Suprapubic skin (tissue), 4 donors: Measurements from ENCODE around the gene LMNTD2. TPM values are rescaled to one million over a fixed set of nuclear protein-coding genes. Genes with fewer than 3 reads are reported as not detected.

ENCODE experiments used
- DNase-seq, 2 donors: peaks; one replicate each; pipeline ENCODE4 v3.0.0-alpha.2; 2019; ENCODE audit warnings: low spot score in 2 of 2
- H3K27ac ChIP-seq: fragments of 200-600 bp; sonication (generic); one replicate; pipeline ENCODE4 v1.5.1; 2019
- H3K27me3 ChIP-seq: fragments of 200-600 bp; sonication (generic); one replicate; pipeline ENCODE4 v1.5.1; 2019
- H3K36me3 ChIP-seq: fragments of 200-600 bp; sonication (generic); one replicate; pipeline ENCODE4 v1.5.1; 2019
- H3K4me1 ChIP-seq: fragments of 200-600 bp; sonication (generic); one replicate; pipeline ENCODE4 v1.5.1; 2019
- H3K4me3 ChIP-seq: fragments of 200-600 bp; sonication (generic); one replicate; pipeline ENCODE4 v1.5.1; 2019; ENCODE audit warnings: mild to moderate bottlenecking
- H3K9me3 ChIP-seq: fragments of 200-600 bp; sonication (generic); one replicate; pipeline ENCODE4 v1.5.1; 2019
- EP300 ChIP-seq: sonication (generic); formaldehyde crosslinking; IDR thresholded peaks from one replicate; pipeline ENCODE4 v1.6.1; 2017; ENCODE audit warnings: antibody characterized with exemption
- POLR2A ChIP-seq, 2 donors: fragments of 450-650 bp; IDR thresholded peaks; one replicate each; pipeline ENCODE4 v1.6.1; 2017; ENCODE audit warnings: antibody characterized with exemption in 2 of 2, mild to moderate bottlenecking in 2 of 2, moderate library complexity in 2 of 2
- POLR2AphosphoS5 ChIP-seq, 3 donors: sonication (generic); formaldehyde crosslinking; IDR thresholded peaks; one replicate each; pipeline ENCODE4 v1.6.1; 2017; ENCODE audit warnings: antibody characterized with exemption in 3 of 3
- WGBS: methylation state at CpG from one replicate; pipeline ENCODE4 v1.1.5; 2018; 5-methylcytosine and 5-hydroxymethylcytosine counted together
- total RNA-seq, 4 donors: library from RNA; depleted of rRNA; stranded (reverse); fragments of >200 nt; gene quantifications; one replicate each; pipeline ENCODE4 v1.1.0, GENCODE V29; 2016
- TF ChIP-seq, protein P1 (sequence below), 2 donors: fragments of 200-600 bp in 1 of 2; fragments of 450-650 bp in 1 of 2; sonication (generic) in 1 of 2; IDR thresholded peaks; one replicate each; pipeline ENCODE4 v1.5.1; 2016 to 2019; ENCODE audit warnings: antibody characterized with exemption in 2 of 2, mild to moderate bottlenecking in 1 of 2, moderate library complexity in 1 of 2

LMNTD2 gene
- total RNA-seq, 4 donors from 2014 or later: 6.3 to 17.8 (median 8.7) TPM

DNA sequence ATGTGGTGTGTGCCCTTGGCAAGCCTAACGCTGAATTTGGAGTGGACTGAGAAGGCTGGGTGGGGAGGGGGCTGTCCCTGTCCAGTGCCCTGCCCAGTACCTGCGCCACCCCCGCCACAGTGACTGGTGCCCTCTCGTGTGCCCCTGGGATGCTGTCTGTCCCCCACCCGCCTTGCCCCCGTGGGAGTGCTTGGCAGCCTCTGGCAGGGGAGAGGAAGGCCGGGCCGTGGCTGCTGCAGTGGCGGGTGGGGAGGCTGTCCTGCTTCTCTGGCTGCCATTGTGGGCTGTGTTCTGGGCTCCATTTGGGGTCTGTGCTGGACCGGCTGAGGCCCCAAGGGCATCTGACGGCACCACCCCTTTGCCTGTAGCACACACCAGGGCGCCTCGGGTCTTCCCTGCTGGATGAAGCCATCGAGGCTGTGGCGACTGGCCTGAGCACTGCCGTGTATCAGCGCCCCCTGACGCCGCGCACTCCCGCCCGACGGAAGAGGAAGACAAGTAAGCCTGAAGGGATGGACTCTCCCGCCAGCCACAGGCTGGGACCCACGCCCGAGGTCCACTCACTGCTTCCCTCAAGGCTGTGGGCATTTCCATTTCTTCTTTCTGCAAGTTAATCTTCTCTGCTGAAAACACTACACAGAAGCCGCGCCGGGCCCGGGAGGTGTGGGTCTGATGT, 37.6 kb upstream of the LMNTD2 start:
- Histone ChIP-seq H3K27ac (no peak overlapping the region), H3K27me3 (no peaks in the 10 kb centered on the region), H3K9me3 (no peaks in the 10 kb centered on the region), H3K4me1 (no peaks in the 10 kb centered on the region), H3K4me3 (no peak overlapping the region), H3K36me3 (peaks cover 98% of the 10 kb centered on the region)
- no peak for DNase-seq
- WGBS: 93% methylated on average over 15 of the region's 30 CpGs
- TF ChIP-seq POLR2AphosphoS5 (IDR thresholded peaks at IDR 0.05) (no peak), EP300 (no peak), POLR2A (IDR thresholded peaks at IDR 0.05) (no peak)
- TF ChIP-seq, protein P1, sequence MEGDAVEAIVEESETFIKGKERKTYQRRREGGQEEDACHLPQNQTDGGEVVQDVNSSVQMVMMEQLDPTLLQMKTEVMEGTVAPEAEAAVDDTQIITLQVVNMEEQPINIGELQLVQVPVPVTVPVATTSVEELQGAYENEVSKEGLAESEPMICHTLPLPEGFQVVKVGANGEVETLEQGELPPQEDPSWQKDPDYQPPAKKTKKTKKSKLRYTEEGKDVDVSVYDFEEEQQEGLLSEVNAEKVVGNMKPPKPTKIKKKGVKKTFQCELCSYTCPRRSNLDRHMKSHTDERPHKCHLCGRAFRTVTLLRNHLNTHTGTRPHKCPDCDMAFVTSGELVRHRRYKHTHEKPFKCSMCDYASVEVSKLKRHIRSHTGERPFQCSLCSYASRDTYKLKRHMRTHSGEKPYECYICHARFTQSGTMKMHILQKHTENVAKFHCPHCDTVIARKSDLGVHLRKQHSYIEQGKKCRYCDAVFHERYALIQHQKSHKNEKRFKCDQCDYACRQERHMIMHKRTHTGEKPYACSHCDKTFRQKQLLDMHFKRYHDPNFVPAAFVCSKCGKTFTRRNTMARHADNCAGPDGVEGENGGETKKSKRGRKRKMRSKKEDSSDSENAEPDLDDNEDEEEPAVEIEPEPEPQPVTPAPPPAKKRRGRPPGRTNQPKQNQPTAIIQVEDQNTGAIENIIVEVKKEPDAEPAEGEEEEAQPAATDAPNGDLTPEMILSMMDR (IDR thresholded peaks at IDR 0.05): no peak

DNA sequence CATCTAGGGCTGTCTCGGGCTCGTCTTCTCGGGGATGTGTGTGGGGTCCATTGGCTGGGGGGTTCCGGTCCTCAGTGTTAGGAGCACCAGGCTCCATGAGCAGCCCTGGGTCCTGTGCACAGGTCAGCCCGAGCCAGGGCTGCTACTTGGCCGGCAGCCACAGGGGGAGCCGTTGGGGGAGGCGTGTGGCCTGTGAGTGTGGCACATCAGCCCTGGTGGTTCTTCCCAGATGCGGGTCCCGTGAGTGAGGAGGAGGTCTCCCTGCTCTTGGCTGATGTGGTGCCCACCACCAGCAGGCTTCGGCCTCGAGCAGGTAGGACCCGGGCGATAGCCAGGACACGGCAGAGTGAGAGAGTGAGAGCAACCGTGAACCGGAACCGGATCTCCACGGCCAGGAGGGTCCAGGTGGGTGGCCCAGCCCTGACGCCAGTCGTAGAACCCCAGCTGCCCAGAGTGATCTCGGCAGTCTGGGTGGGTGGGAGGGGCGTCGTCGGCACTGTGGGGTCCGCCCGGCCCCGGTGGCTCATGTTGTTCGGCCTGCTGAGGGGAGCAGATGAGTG, 36.7 kb upstream of the LMNTD2 start:
- TF ChIP-seq, protein P1 (IDR thresholded peaks at IDR 0.05): no peak
- no peak for TF ChIP-seq POLR2A (IDR thresholded peaks at IDR 0.05)
- no peak for TF ChIP-seq EP300
- TF ChIP-seq POLR2AphosphoS5 (IDR thresholded peaks at IDR 0.05): no peak
- H3K9me3 ChIP-seq: no peaks in the 10 kb centered on the region
- H3K4me3 ChIP-seq: no peak overlapping the region
- no CpG with 5 or more reads among the region's 29 CpGs for WGBS
- H3K27ac ChIP-seq: no peak overlapping the region
- H3K27me3 ChIP-seq: no peaks in the 10 kb centered on the region
- no peaks in the 10 kb centered on the region for H3K4me1 ChIP-seq
- DNase-seq: no peak
- peaks cover 98% of the 10 kb centered on the region for H3K36me3 ChIP-seq

DNA sequence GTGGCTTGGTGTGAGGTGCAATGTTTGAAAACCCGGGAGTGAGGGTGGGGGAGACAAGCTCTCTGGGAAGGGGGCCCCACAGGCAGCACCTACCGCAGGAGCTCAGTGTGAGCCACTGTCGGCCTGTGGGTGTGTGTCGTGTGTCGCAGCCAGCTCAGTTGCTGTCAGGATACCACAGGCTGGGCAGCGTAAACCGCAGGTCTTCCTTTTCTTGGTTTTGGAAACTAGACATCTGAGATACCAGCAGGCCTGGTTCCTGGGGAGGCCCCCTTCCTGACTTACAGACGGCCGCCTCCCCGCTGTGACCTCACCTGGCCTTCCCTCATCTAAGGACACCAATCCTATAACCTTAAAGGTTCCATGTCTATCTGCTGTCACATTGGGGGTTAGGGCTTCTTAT, 35.8 kb upstream of the LMNTD2 start:
- 92% methylated on average over 10 of the region's 10 CpGs for WGBS

DNA sequence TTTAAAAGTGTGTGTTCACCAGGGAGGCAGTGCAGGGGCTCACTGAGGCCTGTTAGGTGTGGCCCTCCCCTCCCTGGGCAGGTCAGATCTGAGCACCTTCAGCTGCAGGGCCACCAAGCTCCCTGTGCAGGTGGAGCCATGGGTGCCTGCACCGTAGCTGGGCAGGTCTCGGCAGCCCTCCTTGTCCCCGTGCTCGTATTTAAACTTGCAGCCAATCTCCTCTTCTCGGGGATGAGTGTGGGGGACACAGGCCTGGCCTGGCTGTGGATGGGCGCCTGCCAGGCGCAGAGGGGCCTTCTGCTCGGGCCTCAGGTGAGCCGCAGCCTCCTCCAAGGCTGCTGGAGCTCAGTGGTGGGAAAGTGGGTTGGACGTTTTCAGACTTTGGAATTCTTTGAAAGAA, 34.9 kb upstream of the LMNTD2 start:
- 83% methylated on average over 1 of the region's 10 CpGs for WGBS
- Histone ChIP-seq H3K4me1 (no peaks in the 10 kb centered on the region), H3K27me3 (no peaks in the 10 kb centered on the region), H3K9me3 (no peaks in the 10 kb centered on the region), H3K36me3 (peaks cover 97% of the 10 kb centered on the region), H3K4me3 (no peak overlapping the region), H3K27ac (no peak overlapping the region)
- DNase-seq: no peak
- TF ChIP-seq POLR2A (IDR thresholded peaks at IDR 0.05) (no peak), EP300 (no peak), POLR2AphosphoS5 (IDR thresholded peaks at IDR 0.05) (no peak)
- TF ChIP-seq, protein P1 (IDR thresholded peaks at IDR 0.05): no peak

More for the DNA sequence above, 35.8 kb upstream of the LMNTD2 start:
- DNase-seq: no peak
- TF ChIP-seq, protein P1 (IDR thresholded peaks at IDR 0.05): no peak
- no peak for TF ChIP-seq POLR2A (IDR thresholded peaks at IDR 0.05)
- no peak for TF ChIP-seq EP300
- TF ChIP-seq POLR2AphosphoS5 (IDR thresholded peaks at IDR 0.05): no peak
- Histone ChIP-seq H3K9me3 (no peaks in the 10 kb centered on the region), H3K36me3 (peaks cover 96% of the 10 kb centered on the region), H3K4me3 (no peak overlapping the region), H3K27ac (no peak overlapping the region), H3K27me3 (no peaks in the 10 kb centered on the region), H3K4me1 (no peaks in the 10 kb centered on the region)

DNA sequence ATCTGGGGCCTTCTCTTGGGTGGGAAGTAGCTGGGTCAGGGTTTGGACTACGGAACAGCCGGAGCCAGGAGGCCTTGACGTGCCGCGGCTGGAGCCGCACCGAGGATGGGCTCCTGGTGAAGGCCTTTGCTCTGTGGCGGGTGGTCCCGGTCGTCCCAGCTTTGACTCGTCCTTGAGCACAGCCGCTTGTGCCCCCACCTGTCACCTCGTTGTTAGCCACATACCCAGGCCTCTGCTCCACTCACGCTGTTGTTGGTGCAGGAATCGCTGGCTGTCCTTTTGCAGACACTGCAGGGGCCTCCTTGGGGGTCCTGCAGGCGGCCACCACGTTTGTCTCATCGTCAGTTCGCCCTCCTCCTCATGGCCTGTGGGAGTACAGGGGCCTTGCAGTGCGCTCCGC, 32.8 kb upstream of the LMNTD2 start:
- no peaks in the 10 kb centered on the region for H3K4me1 ChIP-seq
- 96% methylated on average over 21 of the region's 21 CpGs for WGBS
- no peaks in the 10 kb centered on the region for H3K27me3 ChIP-seq
- no peak overlapping the region for H3K4me3 ChIP-seq
- peaks cover 98% of the 10 kb centered on the region for H3K36me3 ChIP-seq
- H3K27ac ChIP-seq: no peak overlapping the region
- DNase-seq: no peak
- no peaks in the 10 kb centered on the region for H3K9me3 ChIP-seq
- TF ChIP-seq POLR2A (IDR thresholded peaks at IDR 0.05) (no peak), EP300 (no peak), POLR2AphosphoS5 (IDR thresholded peaks at IDR 0.05) (no peak)
- TF ChIP-seq, protein P1 (IDR thresholded peaks at IDR 0.05): no peak
